ENCODE data around the gene TESPA1.
A peak's percentile ranks its signal among the peaks of the same experiment; 100 is the strongest.
"Not testable (repeated sequence)": the region's sequence is repeated elsewhere in the genome, so short reads cannot be mapped to it uniquely, and the experiment has no call there.

The TESPA1 gene

GRCh38 chr12:54991991-54992375 is 7.4 kb upstream of the TESPA1 start:
- peaks cover 0 to 2% of the 10 kb centered on the region in 2 donors for H3K36me3 Mint-ChIP-seq
- ATAC-seq (replicated peaks), result peak; percentile 76 to 77
- peaks cover 36 to 48% of the 10 kb centered on the region in 2 donors for H3K4me1 Mint-ChIP-seq
- DNase-seq, result no peak
- H3K27ac Mint-ChIP-seq, result peak overlapping the region; percentile 96
- H3K4me3 Mint-ChIP-seq, result peak overlapping the region in 1 of 2 donors; percentile 7
- H3K27me3 Mint-ChIP-seq, result peaks cover 8 to 9% of the 10 kb centered on the region in 2 donors
- H3K9me3 Mint-ChIP-seq, result no peaks in the 10 kb centered on the region

GRCh38 chr12:54991161-54991990 is 6.8 kb upstream of the TESPA1 start:
- peak; percentile 83 to 85 for ATAC-seq (replicated peaks)
- DNase-seq, result peak; percentile 43
- Mint-ChIP-seq H3K9me3 (no peaks in the 10 kb centered on the region), H3K4me1 (peaks cover 36 to 48% of the 10 kb centered on the region in 2 donors), H3K27ac (peak overlapping the region; percentile 96), H3K4me3 (peak overlapping the region; percentile 72), H3K27me3 (peaks cover 2 to 9% of the 10 kb centered on the region in 2 donors), H3K36me3 (peaks cover 0 to 2% of the 10 kb centered on the region in 2 donors)

- no peak for ATAC-seq (replicated peaks)
- Mint-ChIP-seq H3K36me3 (peaks cover 0 to 2% of the 10 kb centered on the region in 2 donors), H3K4me1 (peaks cover 40 to 48% of the 10 kb centered on the region in 2 donors), H3K27ac (peak overlapping the region; percentile 91), H3K27me3 (no peaks in the 10 kb centered on the region), H3K9me3 (no peaks in the 10 kb centered on the region), H3K4me3 (peak overlapping the region; percentile 34 to 37)
- no peak for DNase-seq
Measured at GRCh38 chr12:54989829-54990228, 5.3 kb upstream of the TESPA1 start.

GRCh38 chr12:54988402-54989054 is 4.0 kb upstream of the TESPA1 start:
- DNase-seq, result no peak
- no peak overlapping the region for H3K4me3 Mint-ChIP-seq

GRCh38 chr12:54987611-54988231 is 3.2 kb upstream of the TESPA1 start:
- H3K4me1 Mint-ChIP-seq, result peaks cover 46 to 69% of the 10 kb centered on the region in 2 donors
- H3K4me3 Mint-ChIP-seq, result peak overlapping the region in 1 of 2 donors; percentile 11
- DNase-seq (no peak), ATAC-seq (replicated peaks) (no peak)
- peak overlapping the region; percentile 65 for H3K27ac Mint-ChIP-seq
- no peaks in the 10 kb centered on the region for H3K9me3 Mint-ChIP-seq
- H3K27me3 Mint-ChIP-seq, result no peaks in the 10 kb centered on the region
- H3K36me3 Mint-ChIP-seq, result peaks cover 11 to 13% of the 10 kb centered on the region in 2 donors

More at GRCh38 chr12:54988402-54989054, 4.0 kb upstream of the TESPA1 start:
- H3K4me1 Mint-ChIP-seq, result peaks cover 43 to 61% of the 10 kb centered on the region in 2 donors
- peaks cover 4 to 5% of the 10 kb centered on the region in 2 donors for H3K36me3 Mint-ChIP-seq
- no peak overlapping the region for H3K27ac Mint-ChIP-seq
- H3K27me3 Mint-ChIP-seq, result no peaks in the 10 kb centered on the region
- no peaks in the 10 kb centered on the region for H3K9me3 Mint-ChIP-seq
- ATAC-seq (replicated peaks), result no peak

GRCh38 chr12:54986773-54987172 is 2.2 kb upstream of the TESPA1 start:
- not testable (repeated sequence) for DNase-seq; H3K4me3 Mint-ChIP-seq; H3K9me3 Mint-ChIP-seq; ATAC-seq (replicated peaks); H3K27ac Mint-ChIP-seq; H3K27me3 Mint-ChIP-seq
- peaks cover 49 to 75% of the 10 kb centered on the region in 2 donors for H3K4me1 Mint-ChIP-seq
- peaks cover 20 to 22% of the 10 kb centered on the region in 2 donors for H3K36me3 Mint-ChIP-seq

GRCh38 chr12:54983536-54984101 is 943 bp downstream of the TESPA1 start:
- DNase-seq (no peak), ATAC-seq (replicated peaks) (no peak)
- H3K27me3 Mint-ChIP-seq, result no peaks in the 10 kb centered on the region
- H3K36me3 Mint-ChIP-seq, result peaks cover 39 to 49% of the 10 kb centered on the region in 2 donors
- H3K27ac Mint-ChIP-seq, result peak overlapping the region; percentile 93
- peak overlapping the region; percentile 87 to 89 for H3K4me3 Mint-ChIP-seq
- H3K9me3 Mint-ChIP-seq, result no peaks in the 10 kb centered on the region
- H3K4me1 Mint-ChIP-seq, result peaks cover 44 to 73% of the 10 kb centered on the region in 2 donors

- H3K27ac Mint-ChIP-seq, result peak overlapping the region; percentile 1
- DNase-seq (peak; percentile 28), ATAC-seq (replicated peaks) (peak; percentile 68 to 73)
- peak overlapping the region; percentile 87 to 89 for H3K4me3 Mint-ChIP-seq
- H3K27me3 Mint-ChIP-seq, result no peaks in the 10 kb centered on the region
- H3K4me1 Mint-ChIP-seq, result peaks cover 42 to 76% of the 10 kb centered on the region in 2 donors
- peaks cover 51 to 64% of the 10 kb centered on the region in 2 donors for H3K36me3 Mint-ChIP-seq
- no peaks in the 10 kb centered on the region for H3K9me3 Mint-ChIP-seq
Measured at GRCh38 chr12:54981796-54982195, 2.8 kb downstream of the TESPA1 start.

GRCh38 chr12:54980341-54980740 is 4.2 kb downstream of the TESPA1 start:
- no peak for DNase-seq
- no peak for ATAC-seq (replicated peaks)
- Mint-ChIP-seq H3K9me3 (no peaks in the 10 kb centered on the region), H3K4me1 (peaks cover 42 to 86% of the 10 kb centered on the region in 2 donors), H3K36me3 (peaks cover 60 to 73% of the 10 kb centered on the region in 2 donors), H3K4me3 (peak overlapping the region in 1 of 2 donors; percentile 39), H3K27me3 (no peaks in the 10 kb centered on the region), H3K27ac (no peak overlapping the region)

- H3K4me3 Mint-ChIP-seq, result peak overlapping the region in 1 of 2 donors; percentile 31
- H3K9me3 Mint-ChIP-seq, result no peaks in the 10 kb centered on the region
- H3K4me1 Mint-ChIP-seq, result peaks cover 30 to 81% of the 10 kb centered on the region in 2 donors
- no peak for DNase-seq
- peaks cover 73 to 86% of the 10 kb centered on the region in 2 donors for H3K36me3 Mint-ChIP-seq
- no peaks in the 10 kb centered on the region for H3K27me3 Mint-ChIP-seq
- no peak overlapping the region for H3K27ac Mint-ChIP-seq
- ATAC-seq (replicated peaks), result no peak
Measured at GRCh38 chr12:54977857-54978256, 6.7 kb downstream of the TESPA1 start.

GRCh38 chr12:54977155-54977554 is 7.4 kb downstream of the TESPA1 start:
- Mint-ChIP-seq H3K27ac (no peak overlapping the region), H3K27me3 (no peaks in the 10 kb centered on the region), H3K9me3 (no peaks in the 10 kb centered on the region), H3K4me3 (no peak overlapping the region), H3K4me1 (peaks cover 23 to 74% of the 10 kb centered on the region in 2 donors), H3K36me3 (peaks cover 71 to 86% of the 10 kb centered on the region in 2 donors)
- ATAC-seq (replicated peaks), result no peak
- no peak for DNase-seq

GRCh38 chr12:54975875-54976274 is 8.7 kb downstream of the TESPA1 start:
- ATAC-seq (replicated peaks), result no peak
- no peak overlapping the region for H3K4me3 Mint-ChIP-seq
- no peaks in the 10 kb centered on the region for H3K9me3 Mint-ChIP-seq
- H3K36me3 Mint-ChIP-seq, result peaks cover 68 to 84% of the 10 kb centered on the region in 2 donors
- no peak for DNase-seq
- peaks cover 15 to 63% of the 10 kb centered on the region in 2 donors for H3K4me1 Mint-ChIP-seq
- H3K27me3 Mint-ChIP-seq, result no peaks in the 10 kb centered on the region
- no peak overlapping the region for H3K27ac Mint-ChIP-seq

- Mint-ChIP-seq H3K27ac (no peak overlapping the region), H3K36me3 (peaks cover 71 to 85% of the 10 kb centered on the region in 2 donors), H3K27me3 (no peaks in the 10 kb centered on the region), H3K4me3 (no peak overlapping the region), H3K9me3 (no peaks in the 10 kb centered on the region), H3K4me1 (peaks cover 12 to 57% of the 10 kb centered on the region in 2 donors)
- ATAC-seq (replicated peaks), result no peak
- DNase-seq, result no peak
Measured at GRCh38 chr12:54975272-54975671, 9.3 kb downstream of the TESPA1 start.

- H3K9me3 Mint-ChIP-seq, result no peaks in the 10 kb centered on the region
- ATAC-seq (replicated peaks) (no peak), DNase-seq (no peak)
- no peak overlapping the region for H3K4me3 Mint-ChIP-seq
- H3K27ac Mint-ChIP-seq, result no peak overlapping the region
- H3K27me3 Mint-ChIP-seq, result no peaks in the 10 kb centered on the region
- peaks cover 8 to 49% of the 10 kb centered on the region in 2 donors for H3K4me1 Mint-ChIP-seq
- peaks cover 62 to 75% of the 10 kb centered on the region in 2 donors for H3K36me3 Mint-ChIP-seq
Measured at GRCh38 chr12:54974279-54974678, 10.3 kb downstream of the TESPA1 start.

All from stimulated activated naive B cell treated with anti-CD40 and anti-IgM and Interleukin-4, amounts not matched to agents 10 μg/mL and 1 μg/mL and 100 μg/mL, for 72 hours (primary cell).